ENCODE results near the gene ZNRF1. TPM values are rescaled to one million over a fixed set of nuclear protein-coding genes. Genes with fewer than 3 reads are reported as not detected.

ZNRF1 gene
- total and polyA plus RNA-seq, 2 of the 13 experiments (the other 11 are each of a cell fraction or from before 2014, with no cell fraction given) = 43.9 to 58.7 TPM

GRCh38 chr16:74998481-74999218 is at the start of gene ZNRF1 (continued):
- TF ChIP-seq ZNF691 (CRISPR knock-in tag; IDR thresholded peaks at IDR 0.05; ENCODE audit: borderline replicate concordance, low read depth) (no peak), ZNF256 (CRISPR knock-in tag; conservative IDR thresholded peaks at IDR 0.05) (no peak), TAF1 (CRISPR knock-in tag; IDR thresholded peaks at IDR 0.05) (no peak), ZNF761 (CRISPR knock-in tag; conservative IDR thresholded peaks at IDR 0.05) (no peak), ZNF567 (CRISPR knock-in tag; IDR thresholded peaks at IDR 0.05; ENCODE audit: borderline replicate concordance) (no peak), FUBP1 (CRISPR knock-in tag; IDR thresholded peaks at IDR 0.05; ENCODE audit: borderline replicate concordance) (no peak), NFE2L1 (CRISPR knock-in tag; IDR thresholded peaks at IDR 0.05; ENCODE audit: borderline replicate concordance) (no peak), ZNF749 (CRISPR knock-in tag; IDR thresholded peaks at IDR 0.05; ENCODE audit: borderline replicate concordance) (peak; percentile 40; the same call in 1 of the 2 replicates), ZNF496 (CRISPR knock-in tag; IDR thresholded peaks at IDR 0.05; ENCODE audit: insufficient replicate concordance) (no peak), ZNF225 (CRISPR knock-in tag; IDR thresholded peaks at IDR 0.05) (no peak; the same call in 1 of the 2 replicates), ZNF616 (CRISPR knock-in tag; IDR thresholded peaks at IDR 0.05; ENCODE audit: low read depth) (no peak; the same call in 1 of the 2 replicates), MAZ (IDR thresholded peaks at IDR 0.05; ENCODE audit: borderline replicate concordance, low read depth, low read length) (peak; percentile 79), MAZ (CRISPR knock-in tag; IDR thresholded peaks at IDR 0.05; ENCODE audit: low read depth) (peak; percentile 69; the same call in 1 of the 2 replicates), FOXA3 (CRISPR knock-in tag; IDR thresholded peaks at IDR 0.05) (no peak; the same call in 1 of the 2 replicates), ZNF563 (CRISPR knock-in tag; IDR thresholded peaks at IDR 0.05) (no peak), MYNN (CRISPR knock-in tag; IDR thresholded peaks at IDR 0.05; ENCODE audit: low read depth) (no peak), ATF5 (CRISPR knock-in tag; IDR thresholded peaks at IDR 0.05; ENCODE audit: low read depth) (no peak), FOXP1 (IDR thresholded peaks at IDR 0.05) (no peak), FOXP1 (CRISPR knock-in tag; IDR thresholded peaks at IDR 0.05) (no peak), YY1 (IDR thresholded peaks at IDR 0.05; ENCODE audit: insufficient read depth, insufficient replicate concordance, low read depth, low read length) (no peak), ZBED4 (CRISPR knock-in tag; IDR thresholded peaks at IDR 0.05; ENCODE audit: borderline replicate concordance) (no peak), ZKSCAN5 (CRISPR knock-in tag; IDR thresholded peaks at IDR 0.05) (no peak), HHEX (CRISPR knock-in tag; IDR thresholded peaks at IDR 0.05) (no peak)

Measured in HepG2 (cell line).